PC-9 (cell line): Measurements from ENCODE around the gene SLC28A1. TPM values are rescaled to one million over a fixed set of nuclear protein-coding genes. Genes with fewer than 3 reads are reported as not detected.

ENCODE experiments used
- BruUV-seq: library from RNA; stranded (reverse); fragments of 400-500 nt; replicated peaks from 2 replicates; lab custom pipeline; 2021; lab: Mats Ljungman, UMichigan
- CTCF ChIA-PET: fragments of 300-600 bp; sonication (Branson Sonifier 250); formaldehyde crosslinking; loops from one replicate; lab custom pipeline; 2022; ENCODE audit warnings: antibody characterized with exemption; lab: Charles Lee
- POLR2A ChIA-PET: fragments of 300-600 bp; sonication (Branson Sonifier 250); formaldehyde crosslinking; loops from one replicate; lab custom pipeline; 2022; ENCODE audit warnings: antibody characterized with exemption; ENCODE audit not compliant: unreplicated experiment; lab: Charles Lee
- DNase-seq, 2 experiments: peaks; one replicate each; pipeline versions ENCODE4 v3.0.0 to v3.0.0-alpha.2; 2015 to 2022; ENCODE audit warnings: mixed read lengths in 1 of 2
- H2AFZ ChIP-seq: fragments of 200-600 bp; sonication (generic); 2 replicates; pipeline ENCODE4 v1.8.1; 2017; ENCODE audit warnings: antibody characterized with exemption
- H3F3A ChIP-seq: fragments of 200-600 bp; sonication (generic); 2 replicates; pipeline ENCODE4 v1.8.1; 2017; ENCODE audit warnings: antibody characterized with exemption, mild to moderate bottlenecking, low read depth; ENCODE audit not compliant: insufficient read depth
- H3K27ac ChIP-seq: fragments of 200-600 bp; sonication (generic); 2 replicates; pipeline ENCODE4 v1.6.1; 2016; ENCODE audit warnings: mixed run types
- H3K27me3 ChIP-seq: fragments of 200-600 bp; sonication (generic); 2 replicates; pipeline ENCODE4 v1.6.1; 2016; ENCODE audit warnings: low read depth, mixed run types; ENCODE audit not compliant: insufficient read depth
- H3K36me3 ChIP-seq: fragments of 200-600 bp; sonication (generic); 2 replicates; pipeline ENCODE4 v1.6.1; 2016; ENCODE audit warnings: low read depth, mixed run types
- H3K4me1 ChIP-seq: fragments of 200-600 bp; sonication (generic); replicated peaks from 2 replicates; pipeline ENCODE4 v1.6.1; 2016; ENCODE audit warnings: mixed run types; ENCODE audit not compliant: insufficient read depth
- H3K4me2 ChIP-seq: fragments of 200-600 bp; sonication (generic); 2 replicates; pipeline ENCODE4 v1.6.1; 2017; ENCODE audit warnings: mixed run types
- H3K4me3 ChIP-seq: fragments of 200-600 bp; sonication (generic); 2 replicates; pipeline ENCODE4 v1.6.1; 2016; ENCODE audit warnings: mixed run types
- H3K79me2 ChIP-seq: fragments of 200-600 bp; sonication (generic); 2 replicates; pipeline ENCODE4 v1.6.1; 2017; ENCODE audit warnings: low read depth, mixed run types
- H3K9me2 ChIP-seq: fragments of 200-600 bp; sonication (generic); 2 replicates; pipeline ENCODE4 v1.8.1; 2017; ENCODE audit warnings: mild to moderate bottlenecking; ENCODE audit not compliant: insufficient read depth
- H3K9me3 ChIP-seq: fragments of 200-600 bp; sonication (generic); 2 replicates; pipeline ENCODE4 v1.8.1; 2016; ENCODE audit warnings: low read depth; ENCODE audit not compliant: insufficient read depth
- H4K20me1 ChIP-seq: fragments of 200-600 bp; sonication (generic); 2 replicates; pipeline ENCODE4 v1.8.1; 2017; ENCODE audit not compliant: insufficient read depth
- CTCF ChIP-seq: fragments of 200-600 bp; sonication (generic); conservative IDR thresholded peaks from 2 replicates; pipeline ENCODE4 v1.6.1; 2017; ENCODE audit warnings: mixed run types, antibody characterized with exemption, mild to moderate bottlenecking, moderate library complexity
- EZH2 ChIP-seq: fragments of 200-600 bp; sonication (generic); IDR thresholded peaks from 2 replicates; pipeline ENCODE4 v1.8.0; 2017; ENCODE audit warnings: antibody characterized with exemption, low read depth
- intact Hi-C: fragments of 100-400 bp; cut with micrococcal nuclease; formaldehyde crosslinking; loops from one replicate; pipeline ENCODE4 v1.10.0; 2022; ENCODE audit not compliant: unreplicated experiment
- total RNA-seq: library from RNA; stranded (reverse); gene quantifications from 2 replicates; pipeline ENCODE4 v1.2.3, GENCODE V29; 2021

SLC28A1 gene
- total RNA-seq, 1 experiment from 2014 or later = 0.70 TPM

GRCh38 chr15:84887938-84888337 is 3.5 kb downstream of the SLC28A1 start:
- Histone ChIP-seq H3K79me2 (no peaks in the 10 kb centered on the region), H3K36me3 (no peaks in the 10 kb centered on the region), H3K27me3 (no peaks in the 10 kb centered on the region), H4K20me1 (no peaks in the 10 kb centered on the region), H3K27ac (no peak overlapping the region), H3F3A (no peaks in the 10 kb centered on the region), H3K4me1 (peaks cover 3% of the 10 kb centered on the region; the same call in 1 of the 2 replicates), H3K4me2 (no peak overlapping the region), H3K4me3 (no peak overlapping the region), H3K9me3 (no peaks in the 10 kb centered on the region), H2AFZ (no peak overlapping the region), H3K9me2 (no peaks in the 10 kb centered on the region)
- POLR2A ChIA-PET = no interaction called here
- intact Hi-C loops = no loop called here
- CTCF ChIA-PET = interaction anchor here (0.8 kb wide), 1 partner anchor 10 kb away, joined by 5 read pairs; no protein-coding TSS in a partner anchor
- TF ChIP-seq CTCF = no peak
- TF ChIP-seq EZH2 = no peak
- DNase-seq = no peak
- BruUV-seq = no TSS peak

- Histone ChIP-seq H3K4me3 (no peak overlapping the region), H4K20me1 (no peaks in the 10 kb centered on the region), H3K36me3 (no peaks in the 10 kb centered on the region), H3K9me2 (no peaks in the 10 kb centered on the region), H3K27me3 (no peaks in the 10 kb centered on the region), H3K4me1 (peaks cover 10% of the 10 kb centered on the region), H2AFZ (no peak overlapping the region), H3K27ac (no peak overlapping the region), H3K4me2 (no peak overlapping the region), H3F3A (peaks cover 3% of the 10 kb centered on the region; the same call in 1 of the 2 replicates), H3K79me2 (no peaks in the 10 kb centered on the region), H3K9me3 (no peaks in the 10 kb centered on the region)
- no peak for DNase-seq
- intact Hi-C loops = no loop called here
- TF ChIP-seq EZH2 = no peak
- TF ChIP-seq CTCF = no peak
- no TSS peak for BruUV-seq
- ChIA-PET POLR2A (no interaction called here), CTCF (no interaction called here)
Measured at GRCh38 chr15:84888639-84889038, 4.2 kb downstream of the SLC28A1 start.

- H3K4me2 ChIP-seq = no peak overlapping the region
- no peak overlapping the region for H3K27ac ChIP-seq
- ChIA-PET CTCF (no interaction called here), POLR2A (no interaction called here)
- no peak overlapping the region for H3K4me3 ChIP-seq
- intact Hi-C loops = no loop called here
- peaks cover 11% of the 10 kb centered on the region for H3F3A ChIP-seq
- no peaks in the 10 kb centered on the region for H3K9me3 ChIP-seq
- H3K36me3 ChIP-seq = no peaks in the 10 kb centered on the region
- no peaks in the 10 kb centered on the region for H3K79me2 ChIP-seq
- TF ChIP-seq CTCF (no peak), EZH2 (no peak)
- no peak overlapping the region for H2AFZ ChIP-seq
- peaks cover 18% of the 10 kb centered on the region for H3K4me1 ChIP-seq
- H3K27me3 ChIP-seq = no peaks in the 10 kb centered on the region
- no peak for DNase-seq
- H4K20me1 ChIP-seq = no peaks in the 10 kb centered on the region
- H3K9me2 ChIP-seq = no peaks in the 10 kb centered on the region
- no TSS peak for BruUV-seq
Measured at GRCh38 chr15:84889313-84889990, 5.0 kb downstream of the SLC28A1 start.
